HepG2 (cell line): ENCODE measurements around the gene UAP1. TPM values are rescaled to one million over a fixed set of nuclear protein-coding genes. Genes with fewer than 3 reads are reported as not detected.
A peak's percentile ranks its signal among the peaks of the same experiment; 100 is the strongest.

Source experiments
- CENPT ChIP-seq: sonication (generic); formaldehyde crosslinking; IDR thresholded peaks from 2 replicates; pipeline ENCODE4 v1.8.0; 2022; ENCODE audit warnings: low read depth, mild to moderate bottlenecking, moderate library complexity, missing genetic modification reagents
- DNMT1 ChIP-seq: sonication (generic); formaldehyde crosslinking; IDR thresholded peaks from 2 replicates; pipeline ENCODE4 v1.5.1; 2020; ENCODE audit warnings: mild to moderate bottlenecking, missing genetic modification reagents
- HNRNPLL ChIP-seq: fragments of 200-400 bp; formaldehyde crosslinking; IDR thresholded peaks from 2 replicates; pipeline ENCODE4 v1.6.1; 2017; ENCODE audit warnings: mild to moderate bottlenecking, low read depth, low read length; ENCODE audit not compliant: poor library complexity, severe bottlenecking
- JUND ChIP-seq: sonication (generic); formaldehyde crosslinking; IDR thresholded peaks from 2 replicates; pipeline ENCODE4 v1.8.0; 2022; ENCODE audit warnings: mild to moderate bottlenecking, missing genetic modification reagents
- MAZ ChIP-seq, 2 experiments: sonication (generic) in 1 of 2; formaldehyde crosslinking in 1 of 2; IDR thresholded peaks; 2 replicates each; pipeline versions ENCODE4 v1.5.0 to v1.6.1; 2012 to 2020; ENCODE audit warnings: low read depth in 2 of 2, mild to moderate bottlenecking in 2 of 2, borderline replicate concordance in 1 of 2, improper control_type of control experiment in 1 of 2, low read length in 1 of 2, missing genetic modification reagents in 1 of 2, moderate library complexity in 1 of 2
- POLR2G ChIP-seq: fragments of 200-400 bp; formaldehyde crosslinking; IDR thresholded peaks from 2 replicates; pipeline ENCODE4 v1.6.1; 2018; ENCODE audit warnings: mild to moderate bottlenecking, low read depth, low read length, moderate library complexity
- REPIN1 ChIP-seq: sonication (generic); formaldehyde crosslinking; IDR thresholded peaks from 2 replicates; pipeline ENCODE4 v1.8.0; 2022; ENCODE audit warnings: missing genetic modification reagents, low read depth, mild to moderate bottlenecking, borderline replicate concordance
- TARDBP ChIP-seq: sonication (generic); formaldehyde crosslinking; IDR thresholded peaks from 2 replicates; pipeline ENCODE4 v1.8.0; 2022; ENCODE audit warnings: mild to moderate bottlenecking, missing genetic modification reagents
- ZBTB7B ChIP-seq: sonication (generic); formaldehyde crosslinking; IDR thresholded peaks from 2 replicates; pipeline ENCODE4 v1.4.0; 2020; ENCODE audit warnings: missing genetic modification reagents
- ZFX ChIP-seq: sonication (generic); formaldehyde crosslinking; IDR thresholded peaks from 2 replicates; pipeline ENCODE4 v1.4.0; 2020; ENCODE audit warnings: mild to moderate bottlenecking, low read depth, missing genetic modification reagents, moderate library complexity
- ZNF138 ChIP-seq: sonication (generic); formaldehyde crosslinking; IDR thresholded peaks from 2 replicates; pipeline ENCODE4 v1.5.0; 2020; ENCODE audit warnings: mild to moderate bottlenecking, low read depth, missing genetic modification reagents
- ZNF230 ChIP-seq: sonication (generic); formaldehyde crosslinking; IDR thresholded peaks from 2 replicates; pipeline ENCODE4 v1.4.0; 2020; ENCODE audit warnings: mild to moderate bottlenecking, missing genetic modification reagents
- ZNF501 ChIP-seq: sonication (generic); formaldehyde crosslinking; IDR thresholded peaks from 2 replicates; pipeline ENCODE4 v1.5.1; 2020; ENCODE audit warnings: mild to moderate bottlenecking, moderate library complexity, missing genetic modification reagents
- ZSCAN21 ChIP-seq: sonication (generic); formaldehyde crosslinking; IDR thresholded peaks from 2 replicates; pipeline ENCODE4 v1.8.0; 2022; ENCODE audit warnings: mild to moderate bottlenecking, missing genetic modification reagents, moderate library complexity, borderline replicate concordance
- ZSCAN30 ChIP-seq: sonication (generic); formaldehyde crosslinking; IDR thresholded peaks from 2 replicates; pipeline ENCODE4 v1.5.0; 2020; ENCODE audit warnings: mild to moderate bottlenecking, missing genetic modification reagents
- polyA plus RNA-seq, 8 experiments: library from polyadenylated mRNA; depleted of rRNA in 3 of 8; stranded (reverse) in 7 of 8; unstranded in 1 of 8; fragments of >200 nt; fragmentation: Illumina TruSeq in 4 of 8; extraction: Trizol in 4 of 8; gene quantifications; 2 replicates each; pipeline versions ENCODE4 v1.2.1 to v1.2.3, GENCODE V29; 2011 to 2016; ENCODE audit warnings: low read depth in 4 of 8, missing spikeins in 1 of 8, mixed read lengths in 1 of 8; ENCODE audit not compliant: insufficient read depth in 1 of 8
- total RNA-seq, 5 experiments: library from RNA; depleted of rRNA; stranded (reverse); fragments of >200 nt; fragmentation: Illumina TruSeq; extraction: Trizol; gene quantifications; 2 replicates each; pipeline ENCODE4 v1.2.3, GENCODE V29; 2016; ENCODE audit warnings: low read depth in 1 of 5
- TF ChIP-seq, protein P1 (sequence below): sonication (generic); formaldehyde crosslinking; IDR thresholded peaks from 2 replicates; pipeline ENCODE4 v1.8.0; 2022; ENCODE audit warnings: mild to moderate bottlenecking, missing genetic modification reagents, borderline replicate concordance
- TF ChIP-seq, protein P2 (sequence below): sonication (generic); formaldehyde crosslinking; IDR thresholded peaks from 2 replicates; pipeline ENCODE4 v1.4.0; 2020; ENCODE audit warnings: mild to moderate bottlenecking, missing genetic modification reagents
- TF ChIP-seq, protein P3 (sequence below): IDR thresholded peaks from 2 replicates; pipeline ENCODE4 v1.6.1; 2016; ENCODE audit warnings: low read depth, missing genetic modification reagents, missing compliant biosample characterization

The UAP1 gene
- total and polyA plus RNA-seq, 2 of the 13 experiments (the other 11 are each of a cell fraction or from before 2014, with no cell fraction given), result 48.4 to 117 TPM

DNA sequence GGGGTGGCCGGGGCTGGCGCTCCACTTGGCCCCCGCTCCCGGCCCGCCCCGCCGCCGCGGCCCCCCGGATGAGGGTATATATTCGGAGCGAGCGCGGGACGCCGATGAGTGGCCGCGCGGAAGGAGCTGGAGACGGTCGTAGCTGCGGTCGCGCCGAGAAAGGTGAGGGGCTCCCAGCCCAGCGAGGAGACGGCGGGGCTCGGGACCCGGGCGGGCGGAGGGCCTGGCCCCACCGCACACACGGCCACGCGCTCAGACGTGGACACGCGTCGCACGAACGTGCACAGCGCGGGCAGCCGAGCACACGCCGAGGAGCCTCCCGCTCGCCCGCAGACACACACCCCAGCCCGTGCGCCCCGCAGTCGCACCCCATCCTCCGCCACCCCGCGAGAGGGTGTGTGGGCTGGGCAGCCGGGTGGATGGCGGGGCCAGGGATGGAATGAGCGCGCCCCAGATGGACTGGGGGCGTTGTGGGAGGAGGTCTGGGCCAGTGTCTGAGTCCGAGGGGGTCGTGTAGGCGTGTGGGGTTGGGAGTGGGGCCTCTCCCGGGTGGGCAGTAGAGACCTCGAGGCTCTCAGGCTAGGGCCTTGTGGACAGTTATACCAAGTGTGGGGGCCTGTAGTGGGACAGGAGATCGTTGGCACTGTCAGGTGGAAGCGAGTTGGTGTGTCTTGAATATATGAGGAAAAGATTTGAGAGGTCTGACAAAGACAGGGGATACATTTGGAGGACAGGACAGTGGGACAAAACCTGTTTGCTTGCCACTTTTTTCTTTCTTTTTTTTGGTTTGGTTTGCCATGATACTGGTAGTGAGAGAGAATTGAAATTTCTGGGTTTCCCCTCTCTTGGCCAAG lies at the start of gene UAP1 (continued):
- TF ChIP-seq ZSCAN30 (no peak), CENPT (CRISPR knock-in tag) (0 out of 2 replicates have a peak, but pooled peaks have one; percentile 81), ZNF138 (CRISPR knock-in tag) (no peak), ZNF230 (CRISPR knock-in tag) (peak; percentile 39), ZNF501 (CRISPR knock-in tag) (peak; percentile 61; the same call in 1 of the 2 replicates), ZFX (peak; percentile 64), POLR2G (peak; percentile 92), ZBTB7B (CRISPR knock-in tag) (peak; percentile 11; the same call in 1 of the 2 replicates), DNMT1 (CRISPR knock-in tag) (0 out of 2 replicates have a peak, but pooled peaks have one; percentile 89), ZSCAN21 (CRISPR knock-in tag) (peak; percentile 83), JUND (CRISPR knock-in tag) (peak; percentile 67; the same call in 1 of the 2 replicates), REPIN1 (CRISPR knock-in tag) (peak; percentile 76; the same call in 1 of the 2 replicates), HNRNPLL (peak; percentile 1), MAZ (IDR thresholded peaks at IDR 0.05; ENCODE audit: borderline replicate concordance, low read depth, low read length) (peak; percentile 98), MAZ (CRISPR knock-in tag; IDR thresholded peaks at IDR 0.05; ENCODE audit: low read depth) (peak; percentile 83), TARDBP (CRISPR knock-in tag) (peak; percentile 25)
- TF ChIP-seq, protein P1, sequence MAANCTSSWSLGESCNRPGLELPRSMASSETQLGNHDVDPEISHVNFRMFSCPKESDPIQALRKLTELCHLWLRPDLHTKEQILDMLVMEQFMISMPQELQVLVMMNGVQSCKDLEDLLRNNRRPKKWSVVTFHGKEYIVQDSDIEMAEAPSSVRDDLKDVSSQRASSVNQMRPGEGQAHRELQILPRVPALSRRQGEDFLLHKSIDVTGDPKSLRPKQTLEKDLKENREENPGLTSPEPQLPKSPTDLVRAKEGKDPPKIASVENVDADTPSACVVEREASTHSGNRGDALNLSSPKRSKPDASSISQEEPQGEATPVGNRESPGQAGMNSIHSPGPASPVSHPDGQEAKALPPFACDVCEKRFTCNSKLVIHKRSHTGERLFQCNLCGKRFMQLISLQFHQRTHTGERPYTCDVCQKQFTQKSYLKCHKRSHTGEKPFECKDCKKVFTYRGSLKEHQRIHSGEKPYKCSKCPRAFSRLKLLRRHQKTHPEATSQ, result peak; percentile 90
- TF ChIP-seq, protein P2, sequence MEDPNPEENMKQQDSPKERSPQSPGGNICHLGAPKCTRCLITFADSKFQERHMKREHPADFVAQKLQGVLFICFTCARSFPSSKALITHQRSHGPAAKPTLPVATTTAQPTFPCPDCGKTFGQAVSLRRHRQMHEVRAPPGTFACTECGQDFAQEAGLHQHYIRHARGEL (CRISPR knock-in tag), result 0 out of 2 replicates have a peak, but pooled peaks have one; percentile 87
- TF ChIP-seq, protein P3, sequence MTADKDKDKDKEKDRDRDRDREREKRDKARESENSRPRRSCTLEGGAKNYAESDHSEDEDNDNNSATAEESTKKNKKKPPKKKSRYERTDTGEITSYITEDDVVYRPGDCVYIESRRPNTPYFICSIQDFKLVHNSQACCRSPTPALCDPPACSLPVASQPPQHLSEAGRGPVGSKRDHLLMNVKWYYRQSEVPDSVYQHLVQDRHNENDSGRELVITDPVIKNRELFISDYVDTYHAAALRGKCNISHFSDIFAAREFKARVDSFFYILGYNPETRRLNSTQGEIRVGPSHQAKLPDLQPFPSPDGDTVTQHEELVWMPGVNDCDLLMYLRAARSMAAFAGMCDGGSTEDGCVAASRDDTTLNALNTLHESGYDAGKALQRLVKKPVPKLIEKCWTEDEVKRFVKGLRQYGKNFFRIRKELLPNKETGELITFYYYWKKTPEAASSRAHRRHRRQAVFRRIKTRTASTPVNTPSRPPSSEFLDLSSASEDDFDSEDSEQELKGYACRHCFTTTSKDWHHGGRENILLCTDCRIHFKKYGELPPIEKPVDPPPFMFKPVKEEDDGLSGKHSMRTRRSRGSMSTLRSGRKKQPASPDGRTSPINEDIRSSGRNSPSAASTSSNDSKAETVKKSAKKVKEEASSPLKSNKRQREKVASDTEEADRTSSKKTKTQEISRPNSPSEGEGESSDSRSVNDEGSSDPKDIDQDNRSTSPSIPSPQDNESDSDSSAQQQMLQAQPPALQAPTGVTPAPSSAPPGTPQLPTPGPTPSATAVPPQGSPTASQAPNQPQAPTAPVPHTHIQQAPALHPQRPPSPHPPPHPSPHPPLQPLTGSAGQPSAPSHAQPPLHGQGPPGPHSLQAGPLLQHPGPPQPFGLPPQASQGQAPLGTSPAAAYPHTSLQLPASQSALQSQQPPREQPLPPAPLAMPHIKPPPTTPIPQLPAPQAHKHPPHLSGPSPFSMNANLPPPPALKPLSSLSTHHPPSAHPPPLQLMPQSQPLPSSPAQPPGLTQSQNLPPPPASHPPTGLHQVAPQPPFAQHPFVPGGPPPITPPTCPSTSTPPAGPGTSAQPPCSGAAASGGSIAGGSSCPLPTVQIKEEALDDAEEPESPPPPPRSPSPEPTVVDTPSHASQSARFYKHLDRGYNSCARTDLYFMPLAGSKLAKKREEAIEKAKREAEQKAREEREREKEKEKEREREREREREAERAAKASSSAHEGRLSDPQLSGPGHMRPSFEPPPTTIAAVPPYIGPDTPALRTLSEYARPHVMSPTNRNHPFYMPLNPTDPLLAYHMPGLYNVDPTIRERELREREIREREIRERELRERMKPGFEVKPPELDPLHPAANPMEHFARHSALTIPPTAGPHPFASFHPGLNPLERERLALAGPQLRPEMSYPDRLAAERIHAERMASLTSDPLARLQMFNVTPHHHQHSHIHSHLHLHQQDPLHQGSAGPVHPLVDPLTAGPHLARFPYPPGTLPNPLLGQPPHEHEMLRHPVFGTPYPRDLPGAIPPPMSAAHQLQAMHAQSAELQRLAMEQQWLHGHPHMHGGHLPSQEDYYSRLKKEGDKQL (CRISPR knock-in tag), result peak; percentile 14; the same call in 1 of the 2 replicates
